ENCODE measurements around the gene PCDHAC1.
"Not testable (repeated sequence)": the region's sequence is repeated elsewhere in the genome, so short reads cannot be mapped to it uniquely, and the experiment has no call there.

Gene PCDHAC1

GRCh38 chr5:140925806-140926442, at the start of gene PCDHAC1:
TSS of gene PCDHAC1 (plus strand) at chr5:140926299. CDS start at chr5:140926893, 594 bp downstream.
- peak within 1 kb of the TSS; percentile 87 for H3K27ac ChIP-seq
- no peak for TF ChIP-seq CTCF (IDR thresholded peaks at IDR 0.05)
- peak within 1 kb of the TSS; percentile 61 for H3K9ac ChIP-seq

GRCh38 chr5:140876541-140877261, 49.4 kb upstream of the PCDHAC1 start:
- not testable (repeated sequence) for H3K9me3 ChIP-seq (ENCODE audit: control insufficient read depth, low read length); H3K9ac ChIP-seq; H3K79me2 ChIP-seq; H3K27ac ChIP-seq; H3K4me3 ChIP-seq (ENCODE audit: low read depth, low read length); H3K36me3 ChIP-seq (ENCODE audit: control insufficient read depth, insufficient read depth, low read length); H3K4me1 ChIP-seq; H2AFZ ChIP-seq; H3K4me2 ChIP-seq (ENCODE audit: low read length); H3K27me3 ChIP-seq (ENCODE audit: control insufficient read depth, insufficient read depth, low read length)

More at GRCh38 chr5:140925806-140926442, at the start of gene PCDHAC1:
- H3K27me3 ChIP-seq (ENCODE audit: control insufficient read depth, insufficient read depth, low read length), result no peaks in the 10 kb centered on the region
- peaks cover 6% of the 10 kb centered on the region for H3K4me1 ChIP-seq
- H3K36me3 ChIP-seq (ENCODE audit: control insufficient read depth, insufficient read depth, low read length), result no peaks in the 10 kb centered on the region
- peak within 1 kb of the TSS; percentile 94 for H2AFZ ChIP-seq
- H3K79me2 ChIP-seq, result peaks cover 4% of the 10 kb centered on the region
- H3K9me3 ChIP-seq (ENCODE audit: control insufficient read depth, low read length), result no peaks in the 10 kb centered on the region
- peak within 1 kb of the TSS; percentile 90 for H3K4me2 ChIP-seq (ENCODE audit: low read length)
- peak within 1 kb of the TSS; percentile 77 for H3K4me3 ChIP-seq (ENCODE audit: low read depth, low read length)

- no peak overlapping the region for H3K4me2 ChIP-seq (ENCODE audit: low read length)
- no peaks in the 10 kb centered on the region for H3K27me3 ChIP-seq (ENCODE audit: control insufficient read depth, insufficient read depth, low read length)
- no peak overlapping the region for H2AFZ ChIP-seq
- no peak overlapping the region for H3K9ac ChIP-seq
- no peaks in the 10 kb centered on the region for H3K4me1 ChIP-seq
- no peaks in the 10 kb centered on the region for H3K36me3 ChIP-seq (ENCODE audit: control insufficient read depth, insufficient read depth, low read length)
- H3K9me3 ChIP-seq (ENCODE audit: control insufficient read depth, low read length), result no peaks in the 10 kb centered on the region
- TF ChIP-seq CTCF (IDR thresholded peaks at IDR 0.05), result no peak
- no peak overlapping the region for H3K27ac ChIP-seq
- no peaks in the 10 kb centered on the region for H3K79me2 ChIP-seq
- no peak overlapping the region for H3K4me3 ChIP-seq (ENCODE audit: low read depth, low read length)
Measured at GRCh38 chr5:140877262-140877581, 48.9 kb upstream of the PCDHAC1 start.

- no peaks in the 10 kb centered on the region for H3K9me3 ChIP-seq (ENCODE audit: control insufficient read depth, low read length)
- H3K27me3 ChIP-seq (ENCODE audit: control insufficient read depth, insufficient read depth, low read length), result no peaks in the 10 kb centered on the region
- no peak for TF ChIP-seq CTCF (IDR thresholded peaks at IDR 0.05)
- H3K4me1 ChIP-seq, result no peaks in the 10 kb centered on the region
- no peaks in the 10 kb centered on the region for H3K36me3 ChIP-seq (ENCODE audit: control insufficient read depth, insufficient read depth, low read length)
- peak within 1 kb of the TSS; percentile 40 for H3K4me2 ChIP-seq (ENCODE audit: low read length)
- H3K4me3 ChIP-seq (ENCODE audit: low read depth, low read length), result peak within 1 kb of the TSS; percentile 23
- H2AFZ ChIP-seq, result no peak within 1 kb of the TSS
- peaks cover 2% of the 10 kb centered on the region for H3K79me2 ChIP-seq
- H3K27ac ChIP-seq, result no peak within 1 kb of the TSS
- no peak within 1 kb of the TSS for H3K9ac ChIP-seq
Measured at GRCh38 chr5:140881889-140882590, 44.1 kb upstream of the PCDHAC1 start, which contains the start of gene PCDHA13. TSS of gene PCDHA13 (plus strand) at chr5:140882124. CDS start at chr5:140882269, 145 bp downstream.

- Histone ChIP-seq H3K9ac (no peak overlapping the region), H3K4me2 (ENCODE audit: low read length) (peak overlapping the region; percentile 40), H3K4me3 (ENCODE audit: low read depth, low read length) (peak overlapping the region; percentile 23), H3K27ac (no peak overlapping the region), H3K79me2 (peaks cover 2% of the 10 kb centered on the region), H3K9me3 (ENCODE audit: control insufficient read depth, low read length) (no peaks in the 10 kb centered on the region), H3K36me3 (ENCODE audit: control insufficient read depth, insufficient read depth, low read length) (no peaks in the 10 kb centered on the region), H2AFZ (no peak overlapping the region), H3K4me1 (no peaks in the 10 kb centered on the region), H3K27me3 (ENCODE audit: control insufficient read depth, insufficient read depth, low read length) (no peaks in the 10 kb centered on the region)
- TF ChIP-seq CTCF (IDR thresholded peaks at IDR 0.05), result no peak
Measured at GRCh38 chr5:140882591-140882899, 43.6 kb upstream of the PCDHAC1 start.
